ENCODE results near the gene PPP1R15A. TPM values are rescaled to one million over a fixed set of nuclear protein-coding genes. Genes with fewer than 3 reads are reported as not detected.
"Not testable (repeated sequence)": the region's sequence is repeated elsewhere in the genome, so short reads cannot be mapped to it uniquely, and the experiment has no call there.

PPP1R15A gene
- total RNA-seq, 2 donors from 2014 or later, result 23.9 to 33.3 TPM

- no peak overlapping the region for H3K4me3 ChIP-seq
- H3K9me3 ChIP-seq, result no peaks in the 10 kb centered on the region
- no peak for DNase-seq
- no peak overlapping the region for H3K27ac ChIP-seq
- intact Hi-C loops (cut with DNase I), result loop anchor here (10.0 kb wide), 1 partner anchor 86 kb away; the partner anchor contains the start of gene FTL
- H3K4me1 ChIP-seq, result peaks cover 12% of the 10 kb centered on the region
- H3K9ac ChIP-seq (ENCODE audit: low read depth in 2 of 2, low read length in 2 of 2), result no peak overlapping the region
- TF ChIP-seq, protein P1, sequence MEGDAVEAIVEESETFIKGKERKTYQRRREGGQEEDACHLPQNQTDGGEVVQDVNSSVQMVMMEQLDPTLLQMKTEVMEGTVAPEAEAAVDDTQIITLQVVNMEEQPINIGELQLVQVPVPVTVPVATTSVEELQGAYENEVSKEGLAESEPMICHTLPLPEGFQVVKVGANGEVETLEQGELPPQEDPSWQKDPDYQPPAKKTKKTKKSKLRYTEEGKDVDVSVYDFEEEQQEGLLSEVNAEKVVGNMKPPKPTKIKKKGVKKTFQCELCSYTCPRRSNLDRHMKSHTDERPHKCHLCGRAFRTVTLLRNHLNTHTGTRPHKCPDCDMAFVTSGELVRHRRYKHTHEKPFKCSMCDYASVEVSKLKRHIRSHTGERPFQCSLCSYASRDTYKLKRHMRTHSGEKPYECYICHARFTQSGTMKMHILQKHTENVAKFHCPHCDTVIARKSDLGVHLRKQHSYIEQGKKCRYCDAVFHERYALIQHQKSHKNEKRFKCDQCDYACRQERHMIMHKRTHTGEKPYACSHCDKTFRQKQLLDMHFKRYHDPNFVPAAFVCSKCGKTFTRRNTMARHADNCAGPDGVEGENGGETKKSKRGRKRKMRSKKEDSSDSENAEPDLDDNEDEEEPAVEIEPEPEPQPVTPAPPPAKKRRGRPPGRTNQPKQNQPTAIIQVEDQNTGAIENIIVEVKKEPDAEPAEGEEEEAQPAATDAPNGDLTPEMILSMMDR (IDR thresholded peaks at IDR 0.05), result no peak
- no peaks in the 10 kb centered on the region for H3K36me3 ChIP-seq
- H3K27me3 ChIP-seq, result no peaks in the 10 kb centered on the region
Observed at GRCh38 chr19:48878196-48879024, 6.2 kb downstream of the PPP1R15A start.

- intact Hi-C loops (cut with DNase I), result loop anchor here (10.0 kb wide), 1 partner anchor 86 kb away; the partner anchor contains the start of gene FTL
- DNase-seq, result no peak
- H3K9me3 ChIP-seq, result no peaks in the 10 kb centered on the region
- H3K9ac ChIP-seq (ENCODE audit: low read depth in 2 of 2, low read length in 2 of 2), result no peak overlapping the region
- H3K4me3 ChIP-seq, result no peak overlapping the region
- no peaks in the 10 kb centered on the region for H3K36me3 ChIP-seq
- H3K4me1 ChIP-seq, result peaks cover 10% of the 10 kb centered on the region
- H3K27me3 ChIP-seq, result no peaks in the 10 kb centered on the region
- no peak overlapping the region for H3K27ac ChIP-seq
- TF ChIP-seq, protein P1 (IDR thresholded peaks at IDR 0.05), result no peak
Observed at GRCh38 chr19:48879025-48879637, 6.9 kb downstream of the PPP1R15A start.

- H3K27me3 ChIP-seq; H3K9me3 ChIP-seq; H3K9ac ChIP-seq (ENCODE audit: low read depth in 2 of 2, low read length in 2 of 2); H3K27ac ChIP-seq; H3K36me3 ChIP-seq; H3K4me3 ChIP-seq; H3K4me1 ChIP-seq; DNase-seq: not testable (repeated sequence)
- intact Hi-C loops (cut with DNase I), result loop anchor here (10.0 kb wide), 1 partner anchor 85 kb away; the partner anchor contains the start of gene FTL
Observed at GRCh38 chr19:48879696-48880095, 7.5 kb downstream of the PPP1R15A start.

GRCh38 chr19:48881741-48882657 lies 9.8 kb downstream of the PPP1R15A start:
- Histone ChIP-seq H3K9ac (ENCODE audit: low read depth in 2 of 2, low read length in 2 of 2) (no peak overlapping the region), H3K9me3 (no peaks in the 10 kb centered on the region), H3K27ac (no peak overlapping the region), H3K36me3 (no peaks in the 10 kb centered on the region), H3K27me3 (no peaks in the 10 kb centered on the region), H3K4me3 (no peak overlapping the region), H3K4me1 (no peaks in the 10 kb centered on the region)
- intact Hi-C loops (cut with DNase I), result no loop called here
- TF ChIP-seq, protein P1 (IDR thresholded peaks at IDR 0.05), result no peak
- no peak for DNase-seq

DNA sequence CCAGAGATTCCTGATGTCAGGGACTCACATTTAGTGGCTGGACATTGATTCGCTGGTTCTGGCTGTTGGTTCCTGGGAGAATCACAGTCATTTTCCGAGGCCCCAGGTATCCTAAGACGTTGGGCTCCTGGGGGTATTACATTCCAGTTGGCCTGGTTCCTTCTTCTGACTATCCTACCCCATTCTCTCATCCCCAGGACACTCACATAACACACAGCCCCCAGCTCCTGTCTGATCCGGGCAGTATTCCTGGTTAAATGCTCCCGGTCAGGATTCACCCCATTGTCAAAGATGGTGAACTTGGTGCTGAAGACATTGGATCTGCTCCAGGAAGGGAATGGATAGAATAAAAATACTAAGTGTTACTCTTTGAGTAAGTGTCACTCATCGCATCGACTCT lies 11.5 kb downstream of the PPP1R15A start:
- H3K9ac ChIP-seq (ENCODE audit: low read depth in 2 of 2, low read length in 2 of 2), result no peak overlapping the region
- H3K4me1 ChIP-seq, result no peaks in the 10 kb centered on the region
- no peak for DNase-seq
- TF ChIP-seq, protein P1 (IDR thresholded peaks at IDR 0.05), result no peak
- no peaks in the 10 kb centered on the region for H3K9me3 ChIP-seq
- H3K27me3 ChIP-seq, result no peaks in the 10 kb centered on the region
- no peak overlapping the region for H3K27ac ChIP-seq
- intact Hi-C loops (cut with DNase I), result no loop called here
- no peak overlapping the region for H3K4me3 ChIP-seq
- H3K36me3 ChIP-seq, result no peaks in the 10 kb centered on the region

Data from colonic mucosa (tissue), 4 donors.